Activated naive CD4-positive, alpha-beta T cell treated with Interleukin-2 at 50 U/mL for 16 hours (primary cell): ENCODE measurements around the gene UCHL5.

Experiments
- DNase-seq: peaks from one replicate; pipeline ENCODE4 v3.0.0-alpha.2; 2020

UCHL5 gene, protein sequence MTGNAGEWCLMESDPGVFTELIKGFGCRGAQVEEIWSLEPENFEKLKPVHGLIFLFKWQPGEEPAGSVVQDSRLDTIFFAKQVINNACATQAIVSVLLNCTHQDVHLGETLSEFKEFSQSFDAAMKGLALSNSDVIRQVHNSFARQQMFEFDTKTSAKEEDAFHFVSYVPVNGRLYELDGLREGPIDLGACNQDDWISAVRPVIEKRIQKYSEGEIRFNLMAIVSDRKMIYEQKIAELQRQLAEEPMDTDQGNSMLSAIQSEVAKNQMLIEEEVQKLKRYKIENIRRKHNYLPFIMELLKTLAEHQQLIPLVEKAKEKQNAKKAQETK

DNA sequence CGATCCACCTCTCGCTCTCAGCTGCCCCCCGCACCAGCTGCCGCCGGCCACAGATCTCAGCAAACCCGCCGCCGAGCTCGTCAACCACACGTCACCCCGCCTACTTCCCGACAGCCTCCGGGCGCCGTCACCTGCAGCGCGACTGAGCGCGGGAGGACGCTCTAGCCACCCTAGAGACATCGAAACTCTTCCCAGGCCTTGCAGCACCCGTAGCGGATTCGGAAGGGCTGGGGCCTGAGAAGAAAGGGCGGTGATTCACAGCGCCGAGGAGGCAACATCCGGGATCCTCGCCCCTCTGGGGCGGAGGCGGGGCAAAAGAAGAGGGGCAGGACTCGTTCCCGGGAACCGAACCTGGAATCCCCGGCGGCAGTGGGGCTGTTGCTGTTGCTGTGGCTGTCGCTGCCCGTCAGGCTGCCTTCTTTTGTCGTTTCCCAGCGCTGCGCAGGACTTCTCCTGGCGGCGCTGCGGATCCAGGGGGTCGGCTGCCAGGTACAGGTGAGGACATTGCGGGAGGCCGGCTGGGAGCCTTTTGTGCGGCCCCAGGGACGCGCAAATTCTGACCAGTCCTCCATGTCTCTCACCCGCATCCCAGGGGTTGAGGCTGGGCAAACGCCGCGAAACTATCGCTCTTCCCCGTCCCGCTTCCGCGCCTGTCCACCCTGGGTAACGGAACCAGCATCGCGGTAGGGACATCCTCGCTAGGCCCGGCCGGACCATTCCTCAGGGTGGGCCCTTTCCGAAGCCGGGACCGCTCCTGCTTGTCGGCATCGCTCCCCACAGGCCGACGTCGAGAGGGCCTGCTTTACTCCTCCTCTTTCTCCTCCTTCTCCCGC, at the start of gene UCHL5, which contains the start of gene RO60:
UCHL5 (minus strand) TSS at position 79 of the 833 bp plus-strand sequence. CDS start 100 bp downstream, outside the sequence.
RO60 (plus strand) TSS at position 331 of the 833 bp plus-strand sequence. CDS start 9,443 bp downstream, outside the sequence.
- DNase-seq: peak; percentile 94

DNA sequence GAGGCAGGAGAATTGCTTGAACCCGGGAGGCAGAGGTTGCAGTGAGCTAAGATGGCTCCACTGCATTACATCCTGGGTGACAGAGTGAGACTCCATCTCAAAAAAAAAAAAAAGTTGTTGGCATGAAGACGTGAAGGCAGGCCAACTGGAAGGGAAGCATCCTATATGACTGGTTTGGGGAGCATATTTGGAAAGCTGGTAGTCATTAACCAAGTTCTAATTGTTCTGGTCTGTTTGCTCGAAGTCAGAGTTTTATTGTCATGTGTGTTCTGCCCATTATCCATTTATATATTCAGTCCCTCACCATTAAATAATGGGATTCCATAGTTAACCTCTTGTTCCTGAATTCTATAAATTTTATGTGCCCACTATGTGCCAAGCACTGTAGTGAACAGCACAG, 49.3 kb upstream of the UCHL5 start:
- no peak for DNase-seq

DNA sequence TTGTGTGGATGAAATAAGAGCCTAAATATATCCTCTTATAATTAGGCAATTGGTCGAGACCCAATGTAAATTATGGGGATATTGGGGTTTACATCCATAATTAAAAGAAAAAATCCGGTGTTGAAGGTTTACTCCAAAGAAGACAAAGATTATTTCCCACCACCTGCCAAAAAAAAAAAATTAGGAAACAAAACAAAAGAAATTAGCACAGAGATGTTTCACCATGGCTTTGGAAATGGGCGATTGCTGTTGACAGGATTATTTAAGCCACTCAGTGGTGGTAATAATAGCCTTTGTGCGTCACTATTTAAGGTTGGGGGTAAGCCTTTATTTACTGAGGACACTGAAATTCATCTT, 46.6 kb upstream of the UCHL5 start:
- no peak for DNase-seq

DNA sequence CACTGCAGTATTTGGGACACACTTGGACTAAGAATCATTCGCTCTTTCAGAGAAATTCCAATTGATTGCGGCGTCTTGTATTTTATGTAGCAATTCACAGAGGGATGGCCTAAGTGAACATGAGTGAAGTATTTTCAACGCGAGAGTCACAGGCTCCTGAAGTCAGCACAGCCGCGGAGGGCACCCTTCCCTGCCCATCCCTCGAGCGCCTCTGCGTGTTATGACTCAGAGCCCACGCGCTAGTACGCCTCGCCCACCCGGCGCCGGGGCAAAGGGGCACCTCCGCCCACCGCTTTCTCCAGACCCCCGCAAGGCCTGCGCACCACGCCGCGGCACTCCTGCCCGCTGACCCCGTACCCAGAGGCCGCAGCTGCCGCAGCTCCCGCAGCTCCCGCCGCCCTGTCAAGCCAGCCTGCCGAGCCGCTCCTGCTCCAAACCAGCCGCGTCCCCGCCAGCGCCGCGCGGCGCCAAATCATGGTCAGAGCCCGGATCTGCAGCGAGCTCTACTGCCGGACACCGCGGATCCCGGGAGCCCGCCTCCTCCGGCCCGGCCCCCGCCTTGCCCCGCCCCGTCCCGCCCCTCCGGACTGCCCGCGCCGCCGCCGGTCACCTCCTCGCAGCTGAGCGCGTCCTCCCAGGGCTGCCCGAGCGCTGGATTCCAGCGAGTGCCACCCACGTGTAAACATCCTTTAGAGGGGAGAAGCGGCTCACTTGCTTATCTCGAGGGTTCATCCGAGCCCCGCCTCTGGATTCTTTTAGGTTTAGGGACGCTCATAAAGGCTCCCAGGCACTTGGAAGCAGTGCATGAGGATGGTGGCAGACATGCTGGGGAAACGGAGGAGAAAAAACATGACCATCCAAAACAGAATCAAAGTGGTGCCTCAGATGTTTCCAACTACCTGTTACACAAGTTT, 46.0 kb upstream of the UCHL5 start, which contains the start of gene GLRX2:
GLRX2 (minus strand) TSS at position 508 of the 914 bp plus-strand sequence; CDS start at position 476, 32 bp downstream.
- DNase-seq: peak; percentile 68

DNA sequence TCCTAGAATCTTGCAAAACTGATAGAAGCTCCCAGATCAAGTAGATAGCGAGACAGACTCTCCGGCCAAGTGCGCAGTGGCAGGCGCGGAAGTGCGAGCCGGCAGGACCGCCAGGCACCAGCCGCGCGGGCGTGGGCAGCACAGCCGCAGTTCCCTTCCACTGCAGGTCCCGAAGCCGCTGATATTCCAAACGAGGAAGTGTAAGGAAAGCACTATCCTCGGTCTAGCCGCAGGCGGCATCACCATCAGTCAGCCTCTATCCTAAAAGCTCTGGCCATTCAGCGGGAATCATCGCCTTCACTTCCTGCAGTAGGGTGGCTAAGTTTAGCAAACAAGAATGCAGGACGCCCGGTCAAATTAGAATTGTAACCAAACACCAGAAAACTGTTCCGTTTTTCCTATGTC, 45.3 kb upstream of the UCHL5 start:
- peak; percentile 27 for DNase-seq

DNA sequence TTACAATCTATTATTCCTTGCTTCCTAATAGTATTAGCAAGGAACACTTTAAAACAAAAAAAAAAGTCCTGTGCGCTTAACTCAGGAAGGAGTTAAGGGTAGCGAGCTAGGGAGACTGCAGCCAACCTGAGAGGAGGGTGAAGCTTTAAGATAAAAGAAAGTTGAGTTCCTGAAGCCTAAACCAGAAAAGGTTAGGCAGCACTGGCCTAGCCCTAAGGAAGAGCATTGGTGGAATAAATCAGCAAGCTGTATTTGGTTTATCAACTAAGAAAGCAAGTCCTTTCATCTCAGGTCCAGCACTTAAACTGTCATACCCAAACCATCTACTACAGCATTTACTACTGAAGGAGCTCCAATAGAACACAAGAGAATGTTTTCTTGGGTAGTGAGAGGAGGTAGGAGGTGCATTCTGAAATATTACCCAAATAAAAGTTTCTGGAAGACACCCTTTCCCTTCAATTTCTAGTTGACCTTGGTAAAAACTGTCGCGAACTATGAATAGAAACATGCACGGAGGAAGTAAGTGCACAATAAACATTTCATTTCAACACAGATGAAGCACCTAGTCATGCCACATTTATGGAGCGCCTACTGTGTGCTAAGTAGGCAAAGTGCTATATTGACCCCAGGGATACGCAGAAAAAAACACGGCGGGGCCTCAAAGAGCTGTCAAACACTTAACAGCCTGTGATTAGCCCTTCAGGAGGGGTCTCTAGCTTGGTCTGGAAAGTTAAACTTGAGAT, 44.8 kb upstream of the UCHL5 start:
- no peak for DNase-seq

DNA sequence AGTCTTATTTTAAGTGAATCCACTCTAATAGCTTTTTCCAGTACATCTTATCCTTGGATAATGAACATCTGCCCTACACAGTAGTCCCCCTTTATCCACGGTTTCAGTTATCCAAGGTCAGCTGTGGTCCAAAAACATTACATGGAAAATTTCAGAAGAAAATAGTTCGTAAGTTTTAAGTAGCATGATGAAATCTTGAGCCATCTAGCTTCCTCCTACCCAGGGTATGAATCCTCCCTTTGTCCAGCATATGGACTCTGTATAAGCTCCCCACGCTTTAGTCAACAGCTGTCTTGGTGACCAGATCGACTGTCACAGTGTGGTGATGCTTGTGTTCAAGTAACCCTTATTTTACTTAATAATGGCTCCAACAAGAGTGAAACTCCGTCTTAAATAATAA, 43.5 kb upstream of the UCHL5 start:
- DNase-seq: no peak

DNA sequence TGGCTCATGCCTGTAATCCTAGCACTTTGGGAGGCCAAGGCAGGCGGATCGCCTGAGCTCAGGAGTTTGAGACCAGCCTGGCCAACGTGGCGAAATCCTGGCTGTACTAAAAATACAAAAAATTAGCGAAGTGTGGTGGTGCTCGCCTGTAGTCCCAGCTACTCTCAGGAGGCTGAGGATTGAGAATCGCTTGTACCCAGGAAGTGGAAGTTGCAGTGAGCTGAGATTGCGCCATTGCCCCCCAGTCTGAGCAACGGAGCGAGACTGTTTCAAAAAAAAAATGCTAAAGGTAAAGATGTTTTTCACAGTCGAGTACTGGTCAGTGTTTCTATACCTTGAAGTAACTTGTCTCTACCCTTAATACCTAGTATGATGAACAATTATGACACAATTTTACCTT, 35.0 kb upstream of the UCHL5 start:
- no peak for DNase-seq

DNA sequence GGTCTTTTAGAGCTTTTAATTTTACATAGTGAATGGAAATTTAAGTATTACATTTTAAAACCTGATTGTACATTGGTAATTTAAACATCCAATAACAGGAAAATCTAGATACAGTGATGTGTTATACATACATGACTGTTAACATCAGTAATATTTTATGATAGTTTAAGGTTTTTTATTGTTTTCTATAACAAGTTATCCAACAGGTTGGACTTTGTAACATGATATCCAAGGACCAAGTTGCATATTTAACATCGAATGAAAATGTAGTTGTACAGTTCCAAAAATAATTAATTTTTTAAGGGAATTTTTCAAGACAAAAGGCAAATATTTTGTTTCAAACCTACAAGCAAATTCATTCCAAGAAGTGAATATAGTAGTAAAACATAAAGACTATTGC, 31.7 kb upstream of the UCHL5 start:
- no peak for DNase-seq

DNA sequence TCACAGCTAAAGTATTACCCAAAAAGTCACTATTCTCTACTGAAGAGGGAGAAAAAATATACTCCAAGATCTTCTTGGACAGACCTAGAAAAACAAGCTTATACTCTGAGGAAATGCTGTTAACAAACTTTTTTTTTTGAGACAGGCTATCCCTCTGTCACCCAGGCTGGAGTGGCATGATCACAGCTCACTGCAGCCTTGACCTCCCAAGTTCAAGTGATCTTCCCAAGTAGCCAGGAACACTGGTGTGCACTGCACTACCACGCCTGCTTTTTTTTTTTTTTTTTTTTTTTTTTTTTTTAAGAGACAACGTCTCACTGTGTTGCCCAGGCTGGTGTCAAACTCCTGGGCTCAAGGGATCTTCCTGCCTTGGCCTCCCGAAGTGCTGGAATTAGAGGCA, 28.7 kb upstream of the UCHL5 start:
- DNase-seq: no peak

DNA sequence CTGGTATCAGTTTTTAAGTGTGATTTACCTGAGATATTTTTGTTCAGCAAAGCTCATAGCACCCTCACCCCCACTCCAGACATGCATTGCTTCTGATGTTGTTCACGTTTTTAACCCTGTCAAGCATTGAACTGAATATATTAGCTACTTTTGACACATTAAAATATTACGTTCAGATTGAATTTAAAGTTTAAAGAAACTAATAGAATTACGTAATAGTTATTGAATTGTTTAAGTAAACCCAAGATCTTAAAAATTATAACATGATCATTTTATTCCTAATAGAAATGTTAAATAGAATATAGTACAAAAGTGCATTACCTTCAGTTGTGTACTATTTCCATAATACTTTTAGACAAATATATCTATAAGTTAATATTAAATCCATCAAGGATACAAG, 27.2 kb upstream of the UCHL5 start:
- no peak for DNase-seq

DNA sequence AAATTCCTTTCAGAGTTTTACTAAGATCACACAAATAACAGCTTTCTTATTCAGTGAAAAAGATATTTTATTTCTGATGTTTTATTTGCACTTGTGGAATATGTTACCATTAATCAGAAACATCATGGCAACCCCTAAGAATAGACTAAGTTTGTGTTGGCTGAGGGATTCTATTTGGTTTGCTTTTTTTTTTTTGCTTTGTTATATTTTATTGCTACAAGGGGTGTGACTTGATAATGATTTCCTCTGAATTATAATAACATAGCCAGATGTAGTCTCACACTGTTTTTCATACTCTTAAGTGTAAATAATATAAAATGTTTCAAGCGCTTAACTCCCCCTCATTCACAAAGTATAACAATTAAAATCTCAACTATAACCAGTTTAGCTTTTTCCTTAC, 26.1 kb upstream of the UCHL5 start:
- DNase-seq: no peak

DNA sequence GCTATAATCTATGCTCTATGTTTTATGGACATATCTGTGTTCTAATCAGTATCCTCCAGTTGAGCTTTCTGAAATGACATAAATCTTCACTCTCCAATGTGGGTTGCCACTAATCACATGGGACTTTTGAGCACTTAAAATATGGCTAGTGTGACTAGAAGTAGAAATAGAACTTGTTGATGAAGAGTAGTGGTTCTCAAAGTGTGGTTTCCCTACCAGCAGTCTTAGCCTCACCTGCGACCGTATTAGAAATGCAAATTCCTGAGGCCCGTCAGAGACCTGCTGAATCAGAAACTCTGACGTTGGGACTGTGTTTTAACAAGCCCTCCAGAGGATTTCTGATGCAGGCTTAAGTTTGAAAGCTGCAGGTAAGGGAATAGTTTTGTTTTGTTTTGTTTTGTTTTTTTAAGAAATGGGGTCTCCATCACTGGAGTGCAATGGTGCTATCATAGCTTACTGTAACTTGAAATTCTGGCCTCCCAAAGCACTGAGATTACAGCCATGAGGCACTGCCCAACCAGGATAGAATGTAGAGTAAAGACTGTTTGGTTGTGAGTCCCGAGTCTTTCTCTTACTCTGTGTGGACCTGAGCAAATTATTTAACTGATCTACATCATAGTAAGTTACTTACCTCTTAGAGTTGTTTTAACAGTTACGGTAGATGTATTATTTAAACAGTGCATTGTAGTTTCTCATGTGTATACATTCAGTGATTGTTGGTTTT, 24.4 kb upstream of the UCHL5 start:
- DNase-seq: no peak

DNA sequence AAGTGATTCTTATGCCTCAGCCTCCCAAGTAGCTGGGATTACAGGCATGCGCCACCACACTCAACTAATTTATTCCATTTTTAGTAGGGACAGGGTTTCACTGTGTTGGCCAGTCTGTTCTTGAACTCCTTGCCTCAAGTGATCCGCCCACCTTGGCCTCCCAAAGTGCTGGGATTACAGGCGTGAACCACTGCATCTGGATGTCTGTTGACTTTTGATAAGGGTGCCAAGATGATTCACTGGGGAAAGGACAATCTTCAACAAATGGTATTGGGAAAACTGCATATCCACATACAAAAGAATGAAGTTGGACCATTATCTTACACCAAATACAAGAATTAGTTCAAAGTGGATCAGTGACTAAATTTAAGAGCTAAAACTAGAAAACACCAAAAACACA, 20.0 kb upstream of the UCHL5 start:
- no peak for DNase-seq

DNA sequence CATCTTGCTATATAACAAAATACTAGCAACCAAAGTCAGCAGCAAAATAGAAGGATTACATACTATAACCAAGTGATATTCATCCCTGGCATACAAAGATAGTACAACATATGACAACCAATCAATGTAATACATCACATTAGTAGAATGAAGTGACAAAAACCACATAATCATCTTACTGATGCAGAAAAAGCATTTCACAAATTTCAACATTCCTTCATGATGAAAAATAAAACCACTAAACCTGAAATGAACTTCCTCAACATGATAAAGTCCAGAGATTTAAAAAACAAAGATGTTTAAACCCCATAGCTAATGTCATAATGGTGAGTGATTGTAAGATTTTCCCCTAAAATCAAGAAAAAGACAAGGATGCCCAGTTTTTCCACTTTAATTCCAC, 18.8 kb upstream of the UCHL5 start:
- DNase-seq: no peak

DNA sequence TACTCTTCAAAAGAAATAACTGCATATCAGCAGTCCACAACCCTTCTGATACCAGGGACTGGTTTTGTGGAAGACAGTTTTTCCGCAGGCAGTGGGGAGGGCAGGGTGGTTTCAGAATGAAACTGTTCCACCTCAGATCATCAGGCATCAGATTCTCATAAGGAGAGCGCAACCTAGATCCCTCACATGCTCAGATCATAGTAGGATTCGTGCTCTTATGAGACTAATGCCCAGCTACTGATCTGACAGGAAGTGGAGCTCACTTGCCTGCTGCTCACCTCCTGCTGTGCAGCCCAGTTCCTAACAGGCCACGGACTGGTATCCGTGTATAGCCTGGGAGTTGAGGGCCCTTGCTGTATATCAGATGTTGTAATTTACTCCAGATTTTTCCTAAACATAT, 11.8 kb upstream of the UCHL5 start:
- DNase-seq: peak; percentile 9

DNA sequence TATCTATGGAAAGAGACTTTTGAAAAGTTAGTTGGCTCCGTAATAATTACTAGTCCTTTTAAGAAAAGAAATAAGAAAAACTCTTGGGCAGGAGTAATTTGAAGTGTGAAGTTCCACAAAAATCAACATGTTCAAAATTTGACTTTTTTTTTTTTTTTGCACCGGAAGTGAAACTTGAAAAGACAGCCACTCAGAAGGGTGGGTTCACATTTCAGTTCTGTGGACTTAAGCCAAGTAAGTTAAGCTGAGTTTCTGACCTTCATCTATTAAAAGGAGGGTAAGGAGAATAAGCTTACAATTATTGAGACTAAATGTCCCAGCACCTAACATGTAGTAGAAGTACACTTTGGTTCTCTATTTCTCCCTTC, 11.2 kb upstream of the UCHL5 start:
- no peak for DNase-seq

DNA sequence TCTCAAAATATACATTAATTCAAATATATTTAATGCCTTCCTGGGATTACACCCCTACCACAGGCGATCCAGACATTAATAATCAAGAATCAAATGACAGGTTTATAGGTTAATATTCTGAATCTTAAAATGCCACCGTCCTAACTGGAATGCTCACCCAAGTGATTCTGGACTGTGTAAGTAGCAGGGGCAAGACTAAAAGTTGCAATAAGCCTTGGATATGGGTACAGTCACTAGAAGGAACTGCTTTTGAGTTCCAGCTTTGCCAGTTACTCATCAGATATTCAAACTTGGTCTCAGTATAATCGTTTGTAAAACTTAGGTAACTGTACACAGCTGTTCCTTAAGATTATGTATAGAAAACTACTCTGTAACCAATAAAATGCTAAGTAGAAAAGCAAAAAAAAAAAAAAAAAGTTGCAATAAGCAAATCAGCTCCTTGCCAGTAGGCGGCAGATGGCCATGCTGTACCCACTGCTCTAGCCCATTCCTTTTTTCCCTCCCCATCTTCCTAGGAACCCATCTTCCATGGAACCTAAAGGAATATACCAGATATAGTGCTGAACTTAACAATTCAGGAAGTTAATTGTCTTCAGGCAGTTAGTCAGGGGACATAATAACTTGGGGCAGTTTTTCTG, 10.7 kb upstream of the UCHL5 start:
- DNase-seq: no peak

DNA sequence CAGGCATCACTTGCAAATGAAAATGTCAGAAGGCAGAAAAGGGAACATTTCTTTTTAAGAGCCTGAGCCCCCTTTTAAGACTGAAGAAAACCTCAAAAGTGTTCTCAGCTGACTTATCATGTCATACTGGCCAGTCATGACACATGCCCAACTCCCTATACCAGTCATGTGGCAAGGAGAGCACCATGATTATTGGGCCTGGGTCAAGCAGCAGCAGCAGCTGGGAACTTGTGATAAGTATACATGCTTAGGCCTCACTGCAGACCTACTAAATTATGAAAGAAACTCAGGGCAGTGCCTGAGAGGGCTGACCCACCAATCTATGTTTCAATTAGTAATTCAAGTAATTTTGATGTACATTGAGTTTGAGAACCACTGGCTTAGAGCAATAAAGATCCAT, 8.9 kb upstream of the UCHL5 start:
- no peak for DNase-seq

DNA sequence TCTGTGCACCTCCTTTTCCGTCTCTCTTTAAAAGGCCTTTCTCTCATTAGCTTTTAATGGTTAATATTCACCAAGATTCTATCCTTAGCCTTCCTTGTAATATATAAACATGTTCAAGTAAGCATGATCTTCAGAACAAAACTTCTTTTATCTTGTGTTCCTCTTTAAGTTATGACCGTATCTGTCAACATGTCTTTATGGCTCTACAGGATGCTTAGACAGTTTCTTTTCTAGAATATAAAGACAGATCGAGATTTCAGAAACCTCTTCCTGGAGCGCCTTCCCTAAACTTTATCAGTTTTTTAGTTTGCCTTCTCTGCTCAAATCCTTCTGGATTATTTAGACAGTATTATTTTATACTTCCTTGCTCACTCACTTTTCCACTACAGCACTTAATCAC, 7.4 kb upstream of the UCHL5 start:
- DNase-seq: no peak

DNA sequence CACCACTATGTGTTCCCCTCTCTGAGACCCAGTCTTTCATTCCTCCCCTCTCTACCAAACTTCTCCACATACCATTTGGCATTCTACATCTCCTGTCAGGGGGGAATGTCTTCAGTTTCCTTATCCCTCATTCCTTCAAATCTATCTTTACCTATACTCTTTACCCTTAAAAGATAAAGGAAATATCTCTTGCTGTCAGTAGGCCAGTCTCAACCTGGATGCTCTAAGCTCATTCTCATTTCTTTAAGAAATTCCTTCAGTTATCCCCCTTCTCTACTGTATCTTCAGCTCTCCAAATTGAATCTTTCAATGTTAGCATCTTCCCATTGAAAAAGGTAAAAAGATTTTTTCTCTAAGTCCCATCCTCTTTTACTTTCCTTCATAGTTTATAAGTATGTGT, 6.8 kb upstream of the UCHL5 start:
- DNase-seq: no peak
